ENCODE results near the gene CFAP161. TPM values are rescaled to one million over a fixed set of nuclear protein-coding genes. Genes with fewer than 3 reads are reported as not detected.

Gene CFAP161
- polyA plus RNA-seq, 1 donor (not counting 4 experiments of a cell fraction or from before 2014, with no cell fraction given): not detected

- no peaks in the 10 kb centered on the region for H3K27me3 ChIP-seq (ENCODE audit: control insufficient read depth, extremely low read depth, insufficient read depth, low read length)
- dilution Hi-C loops (cut with MboI; ENCODE audit: extremely low pct_ligation_motif_present, low sequenced_read_pairs): no loop called here
- no peak overlapping the region for H3K4me3 ChIP-seq (ENCODE audit: control insufficient read depth in 2 of 3, extremely low read depth in 1 of 3, insufficient read depth in 2 of 3, low read depth in 1 of 3, low read length in 3 of 3)
- H3K9me1 ChIP-seq (ENCODE audit: control insufficient read depth, extremely low read depth, insufficient read depth, low read length): no peaks in the 10 kb centered on the region
- H3K36me3 ChIP-seq (ENCODE audit: control insufficient read depth in 2 of 2, extremely low read depth in 1 of 2, insufficient read depth in 2 of 2, low read length in 2 of 2): no peaks in the 10 kb centered on the region
- H3K79me2 ChIP-seq (ENCODE audit: control insufficient read depth, insufficient read depth, low read length): no peaks in the 10 kb centered on the region
- FAIRE-seq: no peak
- H4K20me1 ChIP-seq (ENCODE audit: control insufficient read depth, extremely low read depth, insufficient read depth, low read length): no peaks in the 10 kb centered on the region
- H2AFZ ChIP-seq (ENCODE audit: control insufficient read depth, low read length): no peak overlapping the region
- H3K4me1 ChIP-seq (ENCODE audit: control insufficient read depth, extremely low read depth, insufficient read depth, low read length): no peaks in the 10 kb centered on the region
- H3K4me2 ChIP-seq (ENCODE audit: control insufficient read depth, extremely low read depth, insufficient read depth, low read depth, low read length): no peak overlapping the region
- H3K9ac ChIP-seq (ENCODE audit: control insufficient read depth, extremely low read depth, insufficient read depth, low read length): no peak overlapping the region
- no peak for TF ChIP-seq EZH2 (IDR thresholded peaks at IDR 0.05; ENCODE audit: low read length)
- no peak for TF ChIP-seq CTCF (optimal IDR thresholded peaks at IDR 0.05 in 1 of 3, IDR thresholded peaks at IDR 0.05 in 1 of 3, conservative IDR thresholded peaks at IDR 0.05 in 1 of 3; ENCODE audit: extremely low read depth in 1 of 3, insufficient read depth in 2 of 3, low read length in 3 of 3)
- no peaks in the 10 kb centered on the region for H3K9me3 ChIP-seq (ENCODE audit: control insufficient read depth, low read depth, low read length)
- H3K27ac ChIP-seq (ENCODE audit: control insufficient read depth, insufficient read depth, low read length): no peak overlapping the region
- DNase-seq (ENCODE audit: low read depth, low spot score): no peak
Measured at GRCh38 chr15:81146006-81146405, 11.9 kb downstream of the CFAP161 start.

- no peaks in the 10 kb centered on the region for H3K4me1 ChIP-seq (ENCODE audit: control insufficient read depth, extremely low read depth, insufficient read depth, low read length)
- H4K20me1 ChIP-seq (ENCODE audit: control insufficient read depth, extremely low read depth, insufficient read depth, low read length): no peaks in the 10 kb centered on the region
- FAIRE-seq: no peak
- TF ChIP-seq EZH2 (IDR thresholded peaks at IDR 0.05; ENCODE audit: low read length) (no peak), CTCF (optimal IDR thresholded peaks at IDR 0.05 in 1 of 3, IDR thresholded peaks at IDR 0.05 in 1 of 3, conservative IDR thresholded peaks at IDR 0.05 in 1 of 3; ENCODE audit: extremely low read depth in 1 of 3, insufficient read depth in 2 of 3, low read length in 3 of 3) (no peak)
- no peaks in the 10 kb centered on the region for H3K79me2 ChIP-seq (ENCODE audit: control insufficient read depth, insufficient read depth, low read length)
- no peaks in the 10 kb centered on the region for H3K27me3 ChIP-seq (ENCODE audit: control insufficient read depth, extremely low read depth, insufficient read depth, low read length)
- no peaks in the 10 kb centered on the region for H3K9me1 ChIP-seq (ENCODE audit: control insufficient read depth, extremely low read depth, insufficient read depth, low read length)
- H3K9me3 ChIP-seq (ENCODE audit: control insufficient read depth, low read depth, low read length): no peaks in the 10 kb centered on the region
- H3K9ac ChIP-seq (ENCODE audit: control insufficient read depth, extremely low read depth, insufficient read depth, low read length): no peak overlapping the region
- H3K4me2 ChIP-seq (ENCODE audit: control insufficient read depth, extremely low read depth, insufficient read depth, low read depth, low read length): no peak overlapping the region
- H3K36me3 ChIP-seq (ENCODE audit: control insufficient read depth in 2 of 2, extremely low read depth in 1 of 2, insufficient read depth in 2 of 2, low read length in 2 of 2): no peaks in the 10 kb centered on the region
- H2AFZ ChIP-seq (ENCODE audit: control insufficient read depth, low read length): no peak overlapping the region
- H3K27ac ChIP-seq (ENCODE audit: control insufficient read depth, insufficient read depth, low read length): no peak overlapping the region
- no peak overlapping the region for H3K4me3 ChIP-seq (ENCODE audit: control insufficient read depth in 2 of 3, extremely low read depth in 1 of 3, insufficient read depth in 2 of 3, low read depth in 1 of 3, low read length in 3 of 3)
- dilution Hi-C loops (cut with MboI; ENCODE audit: extremely low pct_ligation_motif_present, low sequenced_read_pairs): no loop called here
- DNase-seq (ENCODE audit: low read depth, low spot score): no peak
Measured at GRCh38 chr15:81146466-81146865, 12.4 kb downstream of the CFAP161 start.
